Measurements from ENCODE around the gene EMC8.
"Not testable (repeated sequence)": the region's sequence is repeated elsewhere in the genome, so short reads cannot be mapped to it uniquely, and the experiment has no call there.

The EMC8 gene

DNA sequence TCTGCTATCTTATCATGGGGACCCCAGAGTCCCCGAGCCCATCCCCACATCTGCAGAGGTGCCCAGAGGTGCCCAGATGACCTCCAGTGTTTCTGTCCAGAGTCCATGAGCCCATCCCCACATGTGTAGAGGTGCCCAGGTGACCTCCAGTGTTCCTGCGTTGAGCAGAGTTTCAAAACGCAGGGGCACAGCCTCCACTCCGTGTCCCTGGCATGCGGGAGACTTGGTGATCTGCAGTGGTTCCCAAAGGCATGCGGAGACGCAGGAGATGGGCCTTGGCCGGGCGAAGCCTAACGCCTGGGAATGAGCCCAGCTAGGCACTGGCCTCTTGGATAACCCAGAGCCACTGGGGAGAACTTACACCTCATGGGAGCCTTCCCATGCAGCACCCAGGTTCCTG, 41.5 kb upstream of the EMC8 start:
- no peak overlapping the region for H3K9ac ChIP-seq (ENCODE audit: low read length)
- H3K36me3 ChIP-seq (ENCODE audit: control insufficient read depth, insufficient read depth, low read length), result no peaks in the 10 kb centered on the region
- no peaks in the 10 kb centered on the region for H3K9me3 ChIP-seq (ENCODE audit: control insufficient read depth, low read length)
- H3K4me3 ChIP-seq (ENCODE audit: low read length), result no peak overlapping the region
- peaks cover 11% of the 10 kb centered on the region for H3K4me1 ChIP-seq (ENCODE audit: control insufficient read depth, insufficient read depth, low read length)
- peaks cover 17% of the 10 kb centered on the region for H3K27me3 ChIP-seq (ENCODE audit: control insufficient read depth, insufficient read depth, low read length)

DNA sequence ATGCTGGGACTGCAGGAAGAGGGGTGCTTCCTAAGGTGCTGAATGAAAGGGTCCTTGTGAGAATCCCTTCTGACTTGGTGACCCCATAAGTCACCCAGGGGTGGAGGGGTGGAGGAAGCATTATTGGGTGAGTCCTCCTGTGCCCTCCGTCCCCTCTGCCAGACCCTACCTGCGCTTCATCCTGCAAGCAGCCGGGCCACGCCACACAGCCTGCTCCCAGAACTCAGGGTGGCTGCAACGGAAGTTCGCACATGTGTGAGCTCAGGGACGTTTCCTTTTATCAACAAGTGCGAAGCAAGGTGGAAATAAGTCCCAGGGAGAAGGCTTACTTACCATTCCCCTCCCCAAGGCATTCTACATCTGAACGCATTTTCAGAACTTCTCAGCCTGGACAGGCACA, 41.1 kb upstream of the EMC8 start:
- H3K4me3 ChIP-seq (ENCODE audit: low read length), result no peak overlapping the region
- no peak overlapping the region for H3K9ac ChIP-seq (ENCODE audit: low read length)
- H3K4me1 ChIP-seq (ENCODE audit: control insufficient read depth, insufficient read depth, low read length), result peaks cover 11% of the 10 kb centered on the region
- no peaks in the 10 kb centered on the region for H3K9me3 ChIP-seq (ENCODE audit: control insufficient read depth, low read length)
- peaks cover 21% of the 10 kb centered on the region for H3K27me3 ChIP-seq (ENCODE audit: control insufficient read depth, insufficient read depth, low read length)
- no peaks in the 10 kb centered on the region for H3K36me3 ChIP-seq (ENCODE audit: control insufficient read depth, insufficient read depth, low read length)

DNA sequence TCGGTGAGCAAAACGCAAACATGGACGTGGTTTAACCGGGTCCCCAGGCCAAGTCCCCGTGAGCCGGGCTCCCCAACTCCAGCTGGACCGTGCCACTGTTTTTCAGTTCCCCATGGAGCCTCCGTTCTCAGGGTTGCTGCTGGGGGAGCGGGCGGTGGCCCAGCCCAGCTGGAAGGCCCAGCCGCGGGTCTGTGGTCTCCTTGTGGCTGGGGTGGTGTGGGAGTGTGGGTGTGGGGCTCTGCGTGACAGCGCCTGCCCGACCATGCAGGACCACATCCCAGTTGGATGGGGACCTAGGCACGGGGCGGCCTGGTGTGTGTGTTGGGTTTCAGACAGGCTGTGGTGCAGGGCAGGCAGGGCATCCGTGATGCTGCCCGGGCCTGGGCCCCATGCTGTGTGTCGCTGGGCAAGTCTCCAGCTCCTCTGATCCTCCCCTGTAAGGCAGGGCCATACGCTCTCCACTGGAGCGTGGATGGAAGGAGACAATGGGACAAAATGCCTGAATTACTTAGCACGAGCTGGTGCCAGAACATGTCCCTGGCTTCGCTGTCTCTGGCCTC, 40.4 kb upstream of the EMC8 start:
- no peaks in the 10 kb centered on the region for H3K36me3 ChIP-seq (ENCODE audit: control insufficient read depth, insufficient read depth, low read length)
- no peak overlapping the region for H3K9ac ChIP-seq (ENCODE audit: low read length)
- H3K9me3 ChIP-seq (ENCODE audit: control insufficient read depth, low read length), result no peaks in the 10 kb centered on the region
- peaks cover 5% of the 10 kb centered on the region for H3K4me1 ChIP-seq (ENCODE audit: control insufficient read depth, insufficient read depth, low read length)
- no peak overlapping the region for H3K4me3 ChIP-seq (ENCODE audit: low read length)
- H3K27me3 ChIP-seq (ENCODE audit: control insufficient read depth, insufficient read depth, low read length), result peaks cover 19% of the 10 kb centered on the region

DNA sequence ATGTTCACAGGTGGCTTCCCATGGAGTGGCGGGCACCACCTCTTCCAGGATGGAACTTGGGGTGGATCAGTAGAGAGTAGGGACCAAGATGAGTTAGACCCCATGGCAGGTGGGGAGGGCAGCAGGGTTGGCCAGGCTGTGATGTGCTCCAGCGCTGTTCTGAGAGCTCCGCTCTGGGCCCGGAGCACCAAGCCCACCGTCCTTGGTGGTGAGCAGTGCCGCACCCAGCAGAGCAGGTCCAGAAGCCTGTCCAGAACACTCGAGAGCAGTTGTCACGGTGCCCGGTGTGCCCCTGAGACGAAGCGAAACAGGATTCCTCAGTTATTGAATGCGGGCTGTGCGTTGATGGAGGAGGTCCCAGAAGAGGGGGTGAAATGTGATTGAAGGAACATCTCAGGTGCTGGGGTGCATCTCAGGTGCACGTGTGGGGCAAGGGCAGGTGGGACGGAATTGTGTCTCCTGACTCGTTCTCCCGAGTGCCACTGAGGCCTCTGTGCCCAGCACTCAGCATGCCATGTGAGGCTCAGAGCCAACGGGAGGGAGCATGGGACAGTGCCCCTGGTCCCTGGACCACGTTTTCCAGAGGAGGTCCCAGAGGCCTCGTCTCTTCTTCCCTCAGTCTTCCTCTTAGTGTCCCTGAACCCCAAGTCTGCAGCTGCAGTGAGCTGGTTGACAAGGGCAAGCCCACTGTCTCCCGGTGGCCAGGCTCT, 39.7 kb upstream of the EMC8 start:
- Histone ChIP-seq H3K4me3 (ENCODE audit: low read length) (no peak overlapping the region), H3K9me3 (ENCODE audit: control insufficient read depth, low read length) (no peaks in the 10 kb centered on the region), H3K36me3 (ENCODE audit: control insufficient read depth, insufficient read depth, low read length) (no peaks in the 10 kb centered on the region), H3K4me1 (ENCODE audit: control insufficient read depth, insufficient read depth, low read length) (no peaks in the 10 kb centered on the region), H3K9ac (ENCODE audit: low read length) (no peak overlapping the region), H3K27me3 (ENCODE audit: control insufficient read depth, insufficient read depth, low read length) (peaks cover 18% of the 10 kb centered on the region)

DNA sequence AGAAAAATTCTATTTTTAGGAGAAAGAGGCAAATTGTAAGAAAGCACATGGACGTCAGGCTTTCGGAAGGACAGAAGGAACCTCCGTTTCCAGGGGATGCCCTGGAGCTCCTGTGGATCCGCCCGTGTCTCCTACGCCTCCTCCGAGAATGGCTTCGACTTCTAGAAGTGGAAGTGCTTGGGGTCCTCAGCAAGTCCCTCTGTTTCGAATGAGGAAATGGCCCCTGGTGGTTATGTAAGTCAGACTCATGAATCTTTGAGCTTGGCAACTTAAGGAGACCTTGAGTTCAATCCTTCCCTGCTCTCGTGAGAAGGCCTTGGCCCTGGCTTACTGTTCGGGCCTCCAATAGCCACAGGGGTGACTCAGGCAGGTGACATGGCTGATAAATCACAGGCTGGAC, 39.0 kb upstream of the EMC8 start:
- no peak overlapping the region for H3K9ac ChIP-seq (ENCODE audit: low read length)
- no peaks in the 10 kb centered on the region for H3K9me3 ChIP-seq (ENCODE audit: control insufficient read depth, low read length)
- H3K4me1 ChIP-seq (ENCODE audit: control insufficient read depth, insufficient read depth, low read length), result no peaks in the 10 kb centered on the region
- H3K36me3 ChIP-seq (ENCODE audit: control insufficient read depth, insufficient read depth, low read length), result no peaks in the 10 kb centered on the region
- H3K27me3 ChIP-seq (ENCODE audit: control insufficient read depth, insufficient read depth, low read length), result peaks cover 18% of the 10 kb centered on the region
- H3K4me3 ChIP-seq (ENCODE audit: low read length), result no peak overlapping the region

DNA sequence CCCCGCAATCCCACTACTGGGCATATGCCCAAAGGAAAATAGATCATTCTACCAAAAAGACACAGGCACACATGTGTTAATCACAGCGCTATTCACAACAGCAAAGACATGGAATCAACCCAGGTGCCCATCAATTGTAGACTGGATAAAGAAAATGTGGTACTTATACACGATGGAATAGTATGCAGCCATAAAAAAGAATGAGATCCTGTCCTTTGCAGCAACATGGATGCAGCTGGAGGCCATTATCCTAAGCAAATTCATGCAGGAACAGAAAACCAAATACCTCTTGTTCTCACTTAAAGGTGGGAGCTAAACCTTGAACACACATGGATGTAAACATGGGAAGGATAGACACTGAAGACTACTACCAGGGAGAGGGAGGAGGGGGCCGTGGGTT, 38.3 kb upstream of the EMC8 start:
- H3K4me1 ChIP-seq (ENCODE audit: control insufficient read depth, insufficient read depth, low read length); H3K9me3 ChIP-seq (ENCODE audit: control insufficient read depth, low read length); H3K4me3 ChIP-seq (ENCODE audit: low read length); H3K36me3 ChIP-seq (ENCODE audit: control insufficient read depth, insufficient read depth, low read length); H3K9ac ChIP-seq (ENCODE audit: low read length): not testable (repeated sequence)
- H3K27me3 ChIP-seq (ENCODE audit: control insufficient read depth, insufficient read depth, low read length), result peaks cover 18% of the 10 kb centered on the region

DNA sequence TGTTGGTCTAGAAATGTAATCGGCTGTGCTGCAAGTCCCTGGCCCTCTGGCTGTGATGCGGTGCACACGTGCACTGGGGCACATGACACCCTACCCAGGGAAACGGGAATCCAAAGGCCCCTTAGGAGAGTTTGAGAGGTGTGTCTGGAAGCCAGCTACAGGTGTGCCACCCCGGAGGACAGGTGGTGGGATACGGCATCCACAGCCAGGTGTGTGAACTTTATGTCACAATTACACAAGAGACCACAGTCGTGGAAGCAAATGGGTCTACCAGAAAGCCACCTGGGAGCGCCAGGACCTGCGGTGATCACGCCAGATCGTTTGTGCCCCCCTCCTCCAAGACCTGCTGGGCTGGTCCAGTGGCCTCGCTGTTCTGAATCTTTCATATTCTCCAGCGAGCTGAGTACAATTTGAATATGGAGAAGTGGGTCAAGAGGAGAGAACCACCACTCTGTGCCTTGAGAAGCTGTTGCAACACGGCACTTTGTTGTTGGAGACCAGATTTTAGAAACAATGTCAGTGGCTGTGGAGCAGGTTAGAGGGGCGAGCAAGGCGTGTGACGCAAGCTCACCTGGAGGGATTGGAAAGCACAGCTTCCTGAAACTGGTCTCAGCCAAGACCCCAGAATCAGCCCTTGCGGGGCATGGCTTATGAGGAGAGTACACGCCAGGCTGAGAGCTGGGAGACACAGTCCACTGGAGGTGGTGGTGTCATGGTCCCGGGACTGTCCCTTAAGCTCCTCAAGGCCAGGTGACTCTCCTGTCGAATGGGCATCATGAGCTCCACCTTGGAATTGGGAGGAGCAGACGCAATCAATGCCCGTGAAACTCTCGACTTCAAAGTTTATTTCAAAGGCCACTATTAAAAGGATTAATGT, 37.6 kb upstream of the EMC8 start:
- H3K9me3 ChIP-seq (ENCODE audit: control insufficient read depth, low read length), result no peaks in the 10 kb centered on the region
- no peaks in the 10 kb centered on the region for H3K4me1 ChIP-seq (ENCODE audit: control insufficient read depth, insufficient read depth, low read length)
- H3K4me3 ChIP-seq (ENCODE audit: low read length), result no peak overlapping the region
- H3K27me3 ChIP-seq (ENCODE audit: control insufficient read depth, insufficient read depth, low read length), result peaks cover 18% of the 10 kb centered on the region
- no peaks in the 10 kb centered on the region for H3K36me3 ChIP-seq (ENCODE audit: control insufficient read depth, insufficient read depth, low read length)
- H3K9ac ChIP-seq (ENCODE audit: low read length), result no peak overlapping the region

DNA sequence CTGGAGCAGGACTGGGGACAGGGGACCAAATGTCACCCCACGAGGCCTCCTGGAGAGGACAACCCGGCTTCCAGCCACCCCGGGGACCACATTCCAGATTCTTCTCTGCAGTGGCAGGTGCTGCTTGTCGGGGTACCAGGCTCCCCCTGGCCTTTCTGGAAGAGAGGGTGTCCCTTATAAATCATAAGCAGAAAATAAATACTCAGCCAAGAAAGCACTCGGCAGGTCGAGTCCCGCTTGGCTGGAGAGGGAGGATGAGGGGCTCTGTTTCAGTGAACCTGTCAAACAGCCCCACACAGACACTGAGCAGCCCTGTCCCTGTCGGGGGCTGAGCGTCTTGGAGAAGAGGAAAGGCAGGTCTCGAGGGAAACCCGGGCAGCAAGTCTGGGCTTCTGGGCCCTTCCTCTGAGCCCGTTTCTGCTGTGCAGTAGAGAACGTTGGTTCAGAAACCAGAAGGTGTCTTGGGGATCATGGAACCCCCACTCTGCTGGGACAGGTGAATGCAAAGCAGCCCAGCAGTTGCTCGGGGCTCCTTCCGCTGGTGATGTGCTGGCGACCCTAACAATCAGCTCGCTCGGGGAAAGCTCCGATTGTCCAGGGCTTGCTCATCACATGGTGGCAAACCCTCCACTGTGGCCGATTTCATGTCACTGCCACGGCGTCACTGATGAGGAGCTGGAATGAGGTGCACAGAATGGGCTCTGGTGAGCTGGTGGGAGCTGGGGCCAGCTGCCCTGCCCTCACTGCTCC, 36.8 kb upstream of the EMC8 start:
- Histone ChIP-seq H3K4me1 (ENCODE audit: control insufficient read depth, insufficient read depth, low read length) (no peaks in the 10 kb centered on the region), H3K4me3 (ENCODE audit: low read length) (no peak overlapping the region), H3K9me3 (ENCODE audit: control insufficient read depth, low read length) (no peaks in the 10 kb centered on the region), H3K9ac (ENCODE audit: low read length) (no peak overlapping the region), H3K36me3 (ENCODE audit: control insufficient read depth, insufficient read depth, low read length) (no peaks in the 10 kb centered on the region), H3K27me3 (ENCODE audit: control insufficient read depth, insufficient read depth, low read length) (peaks cover 18% of the 10 kb centered on the region)

DNA sequence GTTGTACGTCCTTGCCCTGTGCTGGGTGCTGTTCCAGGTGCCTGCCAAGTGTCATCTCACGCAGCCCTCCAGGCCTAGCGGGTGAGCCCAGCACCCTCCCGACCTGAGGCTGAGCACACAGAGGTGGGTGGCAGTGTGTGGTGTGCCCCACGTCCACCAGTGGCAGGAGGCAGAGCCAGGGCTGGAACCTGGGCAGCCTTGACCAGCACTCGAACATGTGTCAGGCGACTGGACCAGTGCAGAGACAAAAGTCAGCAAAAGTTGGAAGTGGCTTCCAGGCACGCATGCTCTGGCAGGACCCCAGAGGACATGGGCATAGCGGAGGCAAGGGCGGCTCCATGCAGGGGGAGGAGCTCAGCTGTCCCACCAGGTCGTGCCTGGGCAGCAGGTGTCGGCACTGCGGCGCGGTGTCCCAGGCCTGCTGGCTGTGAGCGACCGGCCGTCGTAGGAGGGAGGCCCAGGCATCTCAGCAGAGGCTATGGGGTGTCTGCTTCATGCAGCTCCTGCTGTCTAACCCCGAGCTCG, 35.9 kb upstream of the EMC8 start:
- peaks cover 18% of the 10 kb centered on the region for H3K27me3 ChIP-seq (ENCODE audit: control insufficient read depth, insufficient read depth, low read length)
- no peaks in the 10 kb centered on the region for H3K9me3 ChIP-seq (ENCODE audit: control insufficient read depth, low read length)
- no peak overlapping the region for H3K4me3 ChIP-seq (ENCODE audit: low read length)
- no peak overlapping the region for H3K9ac ChIP-seq (ENCODE audit: low read length)
- H3K36me3 ChIP-seq (ENCODE audit: control insufficient read depth, insufficient read depth, low read length), result no peaks in the 10 kb centered on the region
- no peaks in the 10 kb centered on the region for H3K4me1 ChIP-seq (ENCODE audit: control insufficient read depth, insufficient read depth, low read length)

DNA sequence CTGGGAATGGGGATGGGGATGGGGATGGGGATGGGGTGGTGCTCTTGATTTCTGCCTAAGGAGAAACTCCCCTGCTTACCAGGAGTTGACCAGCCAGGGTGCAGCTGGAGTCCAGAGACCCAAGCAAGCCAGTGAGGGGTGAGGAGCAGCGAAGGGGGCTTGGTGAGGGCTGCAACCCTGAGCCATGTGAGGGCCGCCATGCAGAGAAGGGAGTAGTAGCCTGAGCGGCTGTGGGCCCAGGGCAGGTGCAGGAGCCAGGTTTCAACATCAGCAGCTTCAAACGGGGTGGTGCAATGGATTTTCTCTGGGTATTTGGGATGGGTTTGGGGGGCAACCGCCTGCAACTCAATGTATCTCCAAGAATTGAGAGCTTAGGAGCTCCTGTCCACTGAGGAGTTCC, 35.4 kb upstream of the EMC8 start:
- Histone ChIP-seq H3K36me3 (ENCODE audit: control insufficient read depth, insufficient read depth, low read length) (no peaks in the 10 kb centered on the region), H3K4me3 (ENCODE audit: low read length) (no peak overlapping the region), H3K9ac (ENCODE audit: low read length) (no peak overlapping the region), H3K4me1 (ENCODE audit: control insufficient read depth, insufficient read depth, low read length) (no peaks in the 10 kb centered on the region), H3K27me3 (ENCODE audit: control insufficient read depth, insufficient read depth, low read length) (peaks cover 22% of the 10 kb centered on the region), H3K9me3 (ENCODE audit: control insufficient read depth, low read length) (no peaks in the 10 kb centered on the region)

DNA sequence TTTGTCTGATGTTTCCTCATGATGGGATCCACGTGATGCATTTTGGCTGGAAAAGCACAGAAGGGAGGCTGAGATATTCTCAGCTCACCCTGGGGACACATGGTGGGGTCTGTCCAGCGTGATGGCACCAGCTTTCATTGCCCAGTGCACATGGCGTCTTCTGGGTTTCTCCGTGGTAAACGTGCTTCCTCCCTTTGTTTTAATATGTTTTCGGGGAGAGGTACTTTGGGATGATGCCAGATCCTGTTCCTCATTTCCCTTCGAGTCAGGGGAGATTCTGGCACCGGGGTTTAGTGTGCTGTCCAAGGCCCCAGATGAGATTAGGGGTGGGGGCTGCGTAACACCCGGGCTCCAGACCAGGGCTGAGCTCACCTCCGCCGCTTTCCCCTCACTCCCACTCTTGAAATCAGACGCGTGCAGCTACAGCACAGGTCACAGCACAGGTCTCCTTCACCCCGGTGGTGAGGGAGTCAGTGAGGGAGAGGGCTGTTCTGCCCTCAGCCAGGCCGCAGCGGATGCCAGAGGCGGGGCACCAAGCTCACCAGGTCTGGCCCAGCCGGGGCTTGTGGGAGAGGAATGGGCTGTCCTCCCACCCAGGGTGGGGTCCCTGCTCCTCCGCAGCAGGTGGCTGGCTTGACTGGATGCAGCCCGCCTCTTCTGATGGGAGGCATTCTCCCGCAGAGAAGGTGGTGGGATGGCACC, 34.0 kb upstream of the EMC8 start:
- H3K36me3 ChIP-seq (ENCODE audit: control insufficient read depth, insufficient read depth, low read length), result no peaks in the 10 kb centered on the region
- H3K9ac ChIP-seq (ENCODE audit: low read length), result no peak overlapping the region
- no peaks in the 10 kb centered on the region for H3K4me1 ChIP-seq (ENCODE audit: control insufficient read depth, insufficient read depth, low read length)
- no peaks in the 10 kb centered on the region for H3K9me3 ChIP-seq (ENCODE audit: control insufficient read depth, low read length)
- H3K27me3 ChIP-seq (ENCODE audit: control insufficient read depth, insufficient read depth, low read length), result peaks cover 19% of the 10 kb centered on the region
- H3K4me3 ChIP-seq (ENCODE audit: low read length), result no peak overlapping the region

All from mucosa of stomach (tissue), 1 donor.